ENCODE results near the gene CLEC4F.

DNA sequence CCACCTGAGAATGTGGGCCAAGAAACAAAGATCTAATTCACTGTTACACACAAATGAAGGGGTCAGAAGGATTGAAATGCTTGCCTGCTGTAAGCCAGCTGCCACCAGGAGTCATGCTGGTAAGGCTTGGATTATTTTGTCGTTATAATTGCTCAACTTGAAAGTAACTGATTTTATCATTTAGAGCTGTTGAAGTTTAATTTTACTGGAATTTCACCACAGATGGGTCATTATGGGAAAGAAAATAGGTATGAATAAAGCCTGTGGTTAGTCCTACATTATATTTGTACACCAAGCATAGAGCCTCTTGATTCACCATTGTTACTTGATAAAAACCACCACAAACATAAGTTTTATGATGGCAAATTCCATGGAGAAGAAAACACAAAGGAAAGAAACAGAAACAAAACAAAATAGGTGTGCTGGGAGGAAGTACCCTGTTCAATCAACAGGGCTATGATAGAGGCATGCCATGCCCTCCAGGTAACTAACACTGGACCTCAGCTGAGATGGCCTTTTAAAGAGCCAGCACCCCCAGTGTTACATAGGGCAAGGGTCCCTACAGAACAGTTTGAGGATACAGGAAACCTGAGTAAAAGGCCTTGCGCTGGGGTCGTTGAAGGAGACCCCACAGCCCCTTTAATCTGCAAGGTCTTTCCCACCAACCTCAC lies 3.0 kb downstream of the CLEC4F start:
- TF ChIP-seq, protein P1, sequence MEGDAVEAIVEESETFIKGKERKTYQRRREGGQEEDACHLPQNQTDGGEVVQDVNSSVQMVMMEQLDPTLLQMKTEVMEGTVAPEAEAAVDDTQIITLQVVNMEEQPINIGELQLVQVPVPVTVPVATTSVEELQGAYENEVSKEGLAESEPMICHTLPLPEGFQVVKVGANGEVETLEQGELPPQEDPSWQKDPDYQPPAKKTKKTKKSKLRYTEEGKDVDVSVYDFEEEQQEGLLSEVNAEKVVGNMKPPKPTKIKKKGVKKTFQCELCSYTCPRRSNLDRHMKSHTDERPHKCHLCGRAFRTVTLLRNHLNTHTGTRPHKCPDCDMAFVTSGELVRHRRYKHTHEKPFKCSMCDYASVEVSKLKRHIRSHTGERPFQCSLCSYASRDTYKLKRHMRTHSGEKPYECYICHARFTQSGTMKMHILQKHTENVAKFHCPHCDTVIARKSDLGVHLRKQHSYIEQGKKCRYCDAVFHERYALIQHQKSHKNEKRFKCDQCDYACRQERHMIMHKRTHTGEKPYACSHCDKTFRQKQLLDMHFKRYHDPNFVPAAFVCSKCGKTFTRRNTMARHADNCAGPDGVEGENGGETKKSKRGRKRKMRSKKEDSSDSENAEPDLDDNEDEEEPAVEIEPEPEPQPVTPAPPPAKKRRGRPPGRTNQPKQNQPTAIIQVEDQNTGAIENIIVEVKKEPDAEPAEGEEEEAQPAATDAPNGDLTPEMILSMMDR (IDR thresholded peaks at IDR 0.05) = no peak
- no peak for TF ChIP-seq POLR2A (IDR thresholded peaks at IDR 0.05)

Measured in testis (tissue), 2 donors.